Liver (tissue), 9 donors: ENCODE results near the gene TPD52L1. TPM values are rescaled to one million over a fixed set of nuclear protein-coding genes. Genes with fewer than 3 reads are reported as not detected.

Experiments used
- DNase-seq: peaks from one replicate; pipeline ENCODE4 v3.0.0-alpha.2; 2017; ENCODE audit warnings: low spot score
- H3K27ac ChIP-seq, 2 donors: one replicate each; pipeline ENCODE4 v1.7.0; 2013; ENCODE audit warnings: inconsistent platforms in 2 of 2, low read length in 2 of 2, control low read depth in 1 of 2, low read depth in 1 of 2, mild to moderate bottlenecking in 1 of 2
- H3K27me3 ChIP-seq, 4 donors: one replicate each; pipeline versions ENCODE4 v1.6.1 to v1.7.0; 2013; ENCODE audit warnings: low read length in 3 of 4, inconsistent platforms in 1 of 4, mild to moderate bottlenecking in 1 of 4, moderate library complexity in 1 of 4; ENCODE audit not compliant: control insufficient read depth in 4 of 4, insufficient read depth in 4 of 4
- H3K36me3 ChIP-seq, 4 donors: one replicate each; pipeline versions ENCODE4 v1.6.1 to v1.7.0; 2013; ENCODE audit warnings: low read length in 3 of 4, mild to moderate bottlenecking in 3 of 4, low read depth in 1 of 4, moderate library complexity in 1 of 4; ENCODE audit not compliant: control insufficient read depth in 4 of 4, insufficient read depth in 3 of 4
- H3K4me1 ChIP-seq, 4 donors: one replicate each; pipeline versions ENCODE4 v1.6.1 to v1.7.0; 2013; ENCODE audit warnings: low read length in 3 of 4, mild to moderate bottlenecking in 3 of 4, moderate library complexity in 1 of 4; ENCODE audit not compliant: control insufficient read depth in 4 of 4, insufficient read depth in 4 of 4
- H3K4me3 ChIP-seq, 3 donors: one replicate each; pipeline versions ENCODE4 v1.6.1 to v1.7.0; 2013; ENCODE audit warnings: low read length in 3 of 3, control low read depth in 1 of 3, low read depth in 1 of 3, mild to moderate bottlenecking in 1 of 3
- H3K9ac ChIP-seq, 2 donors: one replicate each; pipeline ENCODE4 v1.7.0; 2013; ENCODE audit warnings: low read length in 2 of 2, mild to moderate bottlenecking in 2 of 2, moderate library complexity in 2 of 2, control low read depth in 1 of 2, low read depth in 1 of 2
- H3K9me3 ChIP-seq, 4 donors: one replicate each; pipeline versions ENCODE4 v1.6.1 to v1.7.0; 2013; ENCODE audit warnings: low read length in 3 of 4; ENCODE audit not compliant: control insufficient read depth in 4 of 4
- EGR1 ChIP-seq, 2 donors: IDR thresholded peaks; 2 replicates each; pipeline ENCODE4 v1.6.1; 2016 to 2018; ENCODE audit warnings: antibody characterized with exemption in 2 of 2, low read depth in 2 of 2
- FOXA1 ChIP-seq: IDR thresholded peaks from 2 replicates; pipeline ENCODE4 v1.6.1; 2016; ENCODE audit warnings: antibody characterized with exemption
- FOXA2 ChIP-seq: IDR thresholded peaks from 2 replicates; pipeline ENCODE4 v1.6.1; 2016; ENCODE audit warnings: antibody characterized with exemption
- GABPA ChIP-seq, 2 donors: IDR thresholded peaks in 1 of 2; conservative IDR thresholded peaks in 1 of 2; 2 replicates each; pipeline ENCODE4 v1.6.1; 2016; ENCODE audit warnings: antibody characterized with exemption in 2 of 2, mild to moderate bottlenecking in 1 of 2, moderate library complexity in 1 of 2
- HNF4A ChIP-seq, 2 donors: conservative IDR thresholded peaks; 2 replicates each; pipeline ENCODE4 v1.6.1; 2016; ENCODE audit warnings: antibody characterized with exemption in 2 of 2, mild to moderate bottlenecking in 2 of 2
- HNF4G ChIP-seq: IDR thresholded peaks from 2 replicates; pipeline ENCODE4 v1.6.1; 2016; ENCODE audit warnings: antibody characterized with exemption
- JUND ChIP-seq, 2 donors: IDR thresholded peaks; 2 replicates each; pipeline ENCODE4 v1.6.1; 2016; ENCODE audit warnings: antibody characterized with exemption in 2 of 2
- NR2F2 ChIP-seq: IDR thresholded peaks from 2 replicates; pipeline ENCODE4 v1.6.1; 2016; ENCODE audit warnings: antibody characterized with exemption
- RAD21 ChIP-seq, 2 donors: IDR thresholded peaks; 2 replicates each; pipeline ENCODE4 v1.6.1; 2016; ENCODE audit warnings: antibody characterized with exemption in 2 of 2, mild to moderate bottlenecking in 2 of 2
- REST ChIP-seq: IDR thresholded peaks from 2 replicates; pipeline ENCODE4 v1.6.1; 2016; ENCODE audit warnings: antibody characterized with exemption, mild to moderate bottlenecking
- RXRA ChIP-seq, 2 donors: IDR thresholded peaks; 2 replicates each; pipeline ENCODE4 v1.6.1; 2017 to 2018; ENCODE audit warnings: antibody characterized with exemption in 2 of 2, mild to moderate bottlenecking in 1 of 2
- SP1 ChIP-seq: IDR thresholded peaks from 2 replicates; pipeline ENCODE4 v1.6.1; 2018; ENCODE audit warnings: antibody characterized with exemption, mild to moderate bottlenecking
- TAF1 ChIP-seq: conservative IDR thresholded peaks from 2 replicates; pipeline ENCODE4 v1.6.1; 2016; ENCODE audit warnings: antibody characterized with exemption, mild to moderate bottlenecking
- YY1 ChIP-seq: IDR thresholded peaks from 2 replicates; pipeline ENCODE4 v1.6.1; 2016; ENCODE audit warnings: antibody characterized with exemption, mild to moderate bottlenecking
- ZBTB33 ChIP-seq: IDR thresholded peaks from 2 replicates; pipeline ENCODE4 v1.6.1; 2016; ENCODE audit warnings: antibody characterized with exemption
- WGBS: extraction: QIAGEN DNeasy Blood & Tissue Kit; methylation state at CpG from one replicate; pipeline ENCODE4 v1.1.7; 2013; 5-methylcytosine and 5-hydroxymethylcytosine counted together
- polyA plus RNA-seq, 2 donors: library from polyadenylated mRNA; stranded (reverse) in 1 of 2; unstranded in 1 of 2; fragments of 200-250 nt in 1 of 2; fragments of >200 nt in 1 of 2; fragmentation: Nextera tagmentation in 1 of 2; extraction: Ambion mirVana in 1 of 2; gene quantifications; one replicate each; pipeline versions ENCODE4 v1.2.1 to v1.2.3, GENCODE V29; 2013 to 2015
- total RNA-seq, 2 donors: library from RNA; depleted of rRNA; stranded (reverse); fragments of >200 nt; gene quantifications; one replicate each; pipeline ENCODE4 v1.2.3, GENCODE V29; 2014
- TF ChIP-seq, protein P1 (sequence below): fragments of 150-350 bp; IDR thresholded peaks from 2 replicates; pipeline ENCODE4 v1.5.1; 2017; ENCODE audit warnings: improper control_type of control experiment, low read depth, low read length; ENCODE audit not compliant: missing input control
- TF ChIP-seq, protein P2 (sequence below): IDR thresholded peaks from 2 replicates; pipeline ENCODE4 v1.6.1; 2016; ENCODE audit warnings: antibody characterized with exemption
- TF ChIP-seq, protein P3 (sequence below): IDR thresholded peaks from 2 replicates; pipeline ENCODE4 v1.6.1; 2016; ENCODE audit warnings: antibody characterized with exemption
- donor health status: healthy.
- donor health status: healthy.
- donor health status: healthy.
- donor health status: healthy.
- donor health status: healthy.

The TPD52L1 gene
- total and polyA plus RNA-seq, 4 donors: 8.9 to 66.4 (median 56.6) TPM

GRCh38 chr6:125163811-125164210 is 10.2 kb downstream of the TPD52L1 start:
- WGBS: 96% methylated on average over 1 of the region's 1 CpG
- TF ChIP-seq FOXA2 (no peak), EGR1 (IDR thresholded peaks at IDR 0.05; ENCODE audit: low read depth in 2 of 2) (no peak)
- Histone ChIP-seq H3K27ac (no peak overlapping the region), H3K27me3 (no peaks in the 10 kb centered on the region), H3K4me1 (peaks cover 0 to 6% (median 2%) of the 10 kb centered on the region in 4 donors), H3K9me3 (no peaks in the 10 kb centered on the region), H3K36me3 (peaks cover 0 to 1% (median 0%) of the 10 kb centered on the region in 4 donors), H3K9ac (no peak overlapping the region), H3K4me3 (no peak overlapping the region)
- DNase-seq: no peak

- no peak for TF ChIP-seq FOXA2
- TF ChIP-seq SP1: no peak
- TF ChIP-seq, protein P1, sequence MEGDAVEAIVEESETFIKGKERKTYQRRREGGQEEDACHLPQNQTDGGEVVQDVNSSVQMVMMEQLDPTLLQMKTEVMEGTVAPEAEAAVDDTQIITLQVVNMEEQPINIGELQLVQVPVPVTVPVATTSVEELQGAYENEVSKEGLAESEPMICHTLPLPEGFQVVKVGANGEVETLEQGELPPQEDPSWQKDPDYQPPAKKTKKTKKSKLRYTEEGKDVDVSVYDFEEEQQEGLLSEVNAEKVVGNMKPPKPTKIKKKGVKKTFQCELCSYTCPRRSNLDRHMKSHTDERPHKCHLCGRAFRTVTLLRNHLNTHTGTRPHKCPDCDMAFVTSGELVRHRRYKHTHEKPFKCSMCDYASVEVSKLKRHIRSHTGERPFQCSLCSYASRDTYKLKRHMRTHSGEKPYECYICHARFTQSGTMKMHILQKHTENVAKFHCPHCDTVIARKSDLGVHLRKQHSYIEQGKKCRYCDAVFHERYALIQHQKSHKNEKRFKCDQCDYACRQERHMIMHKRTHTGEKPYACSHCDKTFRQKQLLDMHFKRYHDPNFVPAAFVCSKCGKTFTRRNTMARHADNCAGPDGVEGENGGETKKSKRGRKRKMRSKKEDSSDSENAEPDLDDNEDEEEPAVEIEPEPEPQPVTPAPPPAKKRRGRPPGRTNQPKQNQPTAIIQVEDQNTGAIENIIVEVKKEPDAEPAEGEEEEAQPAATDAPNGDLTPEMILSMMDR: no peak
- no peak for TF ChIP-seq HNF4G
- no peak for TF ChIP-seq RAD21 (IDR thresholded peaks at IDR 0.05)
- TF ChIP-seq REST: no peak
- no peak for TF ChIP-seq TAF1
- TF ChIP-seq, protein P2, sequence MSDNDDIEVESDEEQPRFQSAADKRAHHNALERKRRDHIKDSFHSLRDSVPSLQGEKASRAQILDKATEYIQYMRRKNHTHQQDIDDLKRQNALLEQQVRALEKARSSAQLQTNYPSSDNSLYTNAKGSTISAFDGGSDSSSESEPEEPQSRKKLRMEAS: no peak
- no peak for TF ChIP-seq ZBTB33
- TF ChIP-seq HNF4A (conservative IDR thresholded peaks at IDR 0.05): no peak
- TF ChIP-seq NR2F2: no peak
- no peak for TF ChIP-seq YY1
- TF ChIP-seq RXRA (IDR thresholded peaks at IDR 0.05): no peak
- TF ChIP-seq, protein P3, sequence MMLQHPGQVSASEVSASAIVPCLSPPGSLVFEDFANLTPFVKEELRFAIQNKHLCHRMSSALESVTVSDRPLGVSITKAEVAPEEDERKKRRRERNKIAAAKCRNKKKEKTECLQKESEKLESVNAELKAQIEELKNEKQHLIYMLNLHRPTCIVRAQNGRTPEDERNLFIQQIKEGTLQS: no peak
- TF ChIP-seq EGR1 (IDR thresholded peaks at IDR 0.05; ENCODE audit: low read depth in 2 of 2): no peak
- TF ChIP-seq GABPA (IDR thresholded peaks at IDR 0.05 in 1 of 2, conservative IDR thresholded peaks at IDR 0.05 in 1 of 2): no peak
- TF ChIP-seq JUND (IDR thresholded peaks at IDR 0.05): no peak
- TF ChIP-seq FOXA1: no peak
- DNase-seq: no peak
- Histone ChIP-seq H3K27ac (no peak overlapping the region), H3K36me3 (peaks cover 0 to 1% (median 0%) of the 10 kb centered on the region in 4 donors), H3K9me3 (no peaks in the 10 kb centered on the region), H3K4me1 (peaks cover 0 to 6% (median 2%) of the 10 kb centered on the region in 4 donors), H3K9ac (no peak overlapping the region), H3K4me3 (no peak overlapping the region), H3K27me3 (no peaks in the 10 kb centered on the region)
- whole genome bisulfite sequencing: 41% methylated on average over 4 of the region's 4 CpGs
Measured at GRCh38 chr6:125164696-125165095, 11.1 kb downstream of the TPD52L1 start.
